H1 (cell line): ENCODE measurements around the gene SLAMF6. TPM values are rescaled to one million over a fixed set of nuclear protein-coding genes. Genes with fewer than 3 reads are reported as not detected.
"Not testable (repeated sequence)": the region's sequence is repeated elsewhere in the genome, so short reads cannot be mapped to it uniquely, and the experiment has no call there.

Experiments
- CTCF ChIA-PET: fragments of 300-600 bp; sonication (Branson Sonifier 250); formaldehyde crosslinking; loops from one replicate; lab custom pipeline; 2021; ENCODE audit not compliant: partially characterized antibody; lab: Charles Lee
- POLR2A ChIA-PET: fragments of 300-600 bp; sonication (Branson Sonifier 250); formaldehyde crosslinking; loops from one replicate; lab custom pipeline; 2021; ENCODE audit warnings: inconsistent platforms; ENCODE audit not compliant: partially characterized antibody; lab: Charles Lee
- DNase-seq, 2 experiments: peaks; one replicate each; pipeline versions ENCODE4 v3.0.0 to v3.0.0-alpha.2; 2010 to 2022; ENCODE audit warnings: low spot score in 2 of 2, low read depth in 1 of 2, mixed read lengths in 1 of 2
- FAIRE-seq: peaks from 2 replicates; lab custom pipeline; 2011; peaks lifted over from hg19 to GRCh38; lab: Jason Lieb, UNC
- H2AFZ ChIP-seq: 2 replicates; pipeline ENCODE4 v1.8.1; 2012; ENCODE audit warnings: low read length, inconsistent platforms
- H2AK5ac ChIP-seq: 2 replicates; pipeline ENCODE4 v1.6.1; 2013; ENCODE audit warnings: low read depth, low read length
- H2BK120ac ChIP-seq: replicated peaks from 2 replicates; pipeline ENCODE3; 2013; ENCODE audit warnings: low read depth, low read length, inconsistent platforms
- H2BK12ac ChIP-seq: 2 replicates; pipeline ENCODE4 v1.6.1; 2013; ENCODE audit warnings: low read depth, low read length
- H2BK15ac ChIP-seq: 2 replicates; pipeline ENCODE4 v1.6.1; 2013; ENCODE audit warnings: low read length
- H2BK20ac ChIP-seq: 2 replicates; pipeline ENCODE4 v1.6.1; 2013; ENCODE audit warnings: low read length
- H2BK5ac ChIP-seq: 2 replicates; pipeline ENCODE4 v1.6.1; 2013; ENCODE audit warnings: low read depth, low read length
- H3K14ac ChIP-seq: 2 replicates; pipeline ENCODE4 v1.6.1; 2013; ENCODE audit warnings: inconsistent platforms; ENCODE audit not compliant: insufficient read length
- H3K18ac ChIP-seq: 2 replicates; pipeline ENCODE4 v1.6.1; 2013; ENCODE audit warnings: low read length; ENCODE audit errors: extremely low read depth
- H3K23ac ChIP-seq: 2 replicates; pipeline ENCODE4 v1.6.1; 2013; ENCODE audit warnings: inconsistent platforms; ENCODE audit not compliant: insufficient read length
- H3K23me2 ChIP-seq: 2 replicates; pipeline ENCODE4 v1.6.1; 2013; ENCODE audit warnings: low read depth, low read length
- H3K27ac ChIP-seq: 2 replicates; pipeline ENCODE4 v1.6.1; 2011; ENCODE audit warnings: low read depth, low read length, inconsistent platforms
- H3K27me3 ChIP-seq, 4 experiments: replicated peaks in 1 of 4; 1 replicate in 1 of 4; 2 replicates in 3 of 4; pipeline versions ENCODE4 v1.6.1 to v1.8.1; 2011 to 2013; ENCODE audit warnings: low read length in 3 of 4, mild to moderate bottlenecking in 3 of 4, inconsistent platforms in 2 of 4, mixed read lengths in 2 of 4, moderate library complexity in 1 of 4; ENCODE audit not compliant: control insufficient read depth in 3 of 4, insufficient read depth in 3 of 4; ENCODE audit errors: extremely low read depth in 1 of 4
- H3K36me3 ChIP-seq, 4 experiments: 2 replicates each; pipeline versions ENCODE4 v1.6.1 to v1.8.1; 2011 to 2013; ENCODE audit warnings: mild to moderate bottlenecking in 4 of 4, low read length in 3 of 4, moderate library complexity in 2 of 4, control low read depth in 1 of 4, inconsistent platforms in 1 of 4; ENCODE audit not compliant: insufficient read depth in 4 of 4, control insufficient read depth in 2 of 4
- H3K4ac ChIP-seq: replicated peaks from 2 replicates; pipeline ENCODE3; 2013; ENCODE audit warnings: low read length, low read depth, mixed read lengths, inconsistent platforms; ENCODE audit not compliant: insufficient read length
- H3K4me1 ChIP-seq, 4 experiments: replicated peaks in 1 of 4; 1 replicate in 1 of 4; 2 replicates in 3 of 4; pipeline versions ENCODE4 v1.6.1 to v1.8.1; 2011 to 2013; ENCODE audit warnings: low read length in 3 of 4, inconsistent platforms in 2 of 4, mixed read lengths in 1 of 4; ENCODE audit not compliant: insufficient read depth in 4 of 4, control insufficient read depth in 3 of 4
- H3K4me2 ChIP-seq, 2 experiments: 2 replicates each; pipeline versions ENCODE4 v1.6.1 to v1.8.1; 2011 to 2013; ENCODE audit warnings: low read depth in 2 of 2, low read length in 2 of 2, control low read depth in 1 of 2, inconsistent platforms in 1 of 2, mild to moderate bottlenecking in 1 of 2; ENCODE audit not compliant: insufficient read depth in 1 of 2
- H3K4me3 ChIP-seq, 4 experiments: fragments of 200-600, 300-600 bp in 1 of 4; sonication (generic), shearing (Covaris generic), sonication (Bioruptor Twin) in 1 of 4; 2 replicates each; pipeline versions ENCODE4 v1.5.1 to v1.8.1; 2011 to 2016; ENCODE audit warnings: low read length in 4 of 4, low read depth in 3 of 4, control low read depth in 2 of 4, inconsistent platforms in 2 of 4, mild to moderate bottlenecking in 2 of 4, mixed read lengths in 1 of 4, moderate library complexity in 1 of 4; ENCODE audit not compliant: insufficient read depth in 2 of 4; ENCODE audit errors: extremely low read depth in 1 of 4
- H3K56ac ChIP-seq: replicated peaks from 2 replicates; pipeline ENCODE3; 2013; ENCODE audit warnings: low read depth, mild to moderate bottlenecking, mixed read lengths, low read length, inconsistent platforms; ENCODE audit not compliant: insufficient read length
- H3K79me1 ChIP-seq: 2 replicates; pipeline ENCODE4 v1.6.1; 2013; ENCODE audit warnings: low read depth, low read length, control low read depth
- H3K79me2 ChIP-seq, 2 experiments: 2 replicates each; pipeline versions ENCODE4 v1.6.1 to v1.8.1; 2012 to 2013; ENCODE audit warnings: low read length in 2 of 2, mild to moderate bottlenecking in 2 of 2, inconsistent platforms in 1 of 2; ENCODE audit not compliant: insufficient read depth in 2 of 2, control insufficient read depth in 1 of 2
- H3K9ac ChIP-seq, 4 experiments: replicated peaks in 1 of 4; 1 replicate in 1 of 4; 2 replicates in 3 of 4; pipeline versions ENCODE4 v1.6.1 to v1.8.1; 2011 to 2013; ENCODE audit warnings: low read depth in 3 of 4, low read length in 3 of 4, control low read depth in 2 of 4, mild to moderate bottlenecking in 2 of 4, moderate library complexity in 2 of 4, inconsistent platforms in 1 of 4; ENCODE audit errors: extremely low read depth in 1 of 4
- H3K9me3 ChIP-seq, 2 experiments: 2 replicates each; pipeline versions ENCODE4 v1.6.1 to v1.8.1; 2012 to 2013; ENCODE audit warnings: mild to moderate bottlenecking in 2 of 2, moderate library complexity in 2 of 2, control low read depth in 1 of 2, inconsistent platforms in 1 of 2, low read depth in 1 of 2, low read length in 1 of 2, mixed read lengths in 1 of 2; ENCODE audit not compliant: insufficient read depth in 2 of 2
- H4K20me1 ChIP-seq, 2 experiments: replicated peaks in 1 of 2; 2 replicates each; pipeline versions ENCODE3 to v1.8.1; 2011 to 2013; ENCODE audit warnings: inconsistent platforms in 2 of 2, low read length in 2 of 2, mild to moderate bottlenecking in 1 of 2; ENCODE audit not compliant: insufficient read depth in 2 of 2, control insufficient read depth in 1 of 2
- H4K5ac ChIP-seq: 2 replicates; pipeline ENCODE4 v1.6.1; 2013; ENCODE audit warnings: low read length, low read depth, mixed read lengths, inconsistent platforms; ENCODE audit not compliant: insufficient read length
- H4K8ac ChIP-seq: 2 replicates; pipeline ENCODE4 v1.8.0; 2013; ENCODE audit warnings: mild to moderate bottlenecking, moderate library complexity, low read length, inconsistent platforms; ENCODE audit not compliant: insufficient read depth; ENCODE audit errors: extremely low read depth
- H4K91ac ChIP-seq: replicated peaks from 2 replicates; pipeline ENCODE3; 2013; ENCODE audit warnings: low read length, mixed read lengths, inconsistent platforms; ENCODE audit not compliant: insufficient read length
- WGBS, 2 experiments: shearing (Covaris generic) in 1 of 2; methylation state at CpG; one replicate each; pipeline versions ENCODE4 v1.1.6 to v1.1.7; 2013 to 2015; ENCODE audit warnings: low lambda C conversion rate in 2 of 2, mixed read lengths in 2 of 2, inconsistent platforms in 1 of 2, low coverage in 1 of 2, missing lambda C conversion rate in 1 of 2; ENCODE audit not compliant: insufficient replicate concordance in 2 of 2, insufficient coverage in 1 of 2, insufficient read length in 1 of 2; ENCODE audit errors: extremely low coverage in 1 of 2, missing lambda C conversion rate in 1 of 2; 5-methylcytosine and 5-hydroxymethylcytosine counted together
- polyA plus RNA-seq, 7 experiments: library from polyadenylated mRNA; depleted of rRNA in 3 of 7; stranded (reverse) in 5 of 7; unstranded in 2 of 7; fragments of >200 nt in 5 of 7; fragments of 200-250 nt in 2 of 7; gene quantifications; 1 replicate in 5 of 7; 2 replicates in 1 of 7; 4 replicates in 1 of 7; pipeline versions ENCODE4 v1.2.1 to v1.2.3, GENCODE V29; 2011 to 2013; ENCODE audit warnings: missing spikeins in 2 of 7, mixed read lengths in 2 of 7
- total RNA-seq: library from RNA; stranded (reverse); fragmentation: NEBNext Ultra II Directional; extraction: Animal tissue kit (Norgen Biotek cat#: 25700); gene quantifications from 2 replicates; pipeline ENCODE4 v1.2.1, GENCODE V29; 2021

SLAMF6 gene
- total and polyA plus RNA-seq, 2 of the 8 experiments (the other 6 are each of a cell fraction or from before 2014, with no cell fraction given) = not detected

DNA sequence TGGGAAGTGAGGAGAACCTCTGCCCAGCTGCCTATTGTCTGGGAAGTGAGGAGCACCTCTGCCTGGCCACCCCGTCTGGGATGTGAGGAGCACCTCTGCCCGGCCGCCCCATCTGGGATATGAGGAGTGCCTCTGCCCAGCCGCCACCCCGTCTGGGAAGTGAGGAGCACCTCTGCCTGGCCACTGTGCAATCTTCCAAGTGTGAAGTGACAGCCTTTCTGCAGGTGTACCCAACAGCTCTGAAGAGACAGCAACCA lies 9.4 kb upstream of the SLAMF6 start:
- DNase-seq, H3K79me2 ChIP-seq, H2AFZ ChIP-seq, H3K23me2 ChIP-seq, H3K4me3 ChIP-seq, FAIRE-seq, POLR2A ChIA-PET, H3K27me3 ChIP-seq, H3K4ac ChIP-seq, H3K4me1 ChIP-seq, H4K8ac ChIP-seq, CTCF ChIA-PET, H3K18ac ChIP-seq, H2BK5ac ChIP-seq, H2AK5ac ChIP-seq, H3K4me2 ChIP-seq, H3K56ac ChIP-seq, H3K14ac ChIP-seq, H2BK120ac ChIP-seq, H3K9ac ChIP-seq, H2BK15ac ChIP-seq, H3K79me1 ChIP-seq, H3K23ac ChIP-seq, H2BK12ac ChIP-seq, H3K27ac ChIP-seq, H4K20me1 ChIP-seq, H4K91ac ChIP-seq, H2BK20ac ChIP-seq, H3K36me3 ChIP-seq, H4K5ac ChIP-seq: not testable (repeated sequence)
- peaks cover 6 to 15% of the 10 kb centered on the region in 2 experiments; a peak in 3 of 4 replicates for H3K9me3 ChIP-seq
- 87% methylated on average over 5 of the region's 5 CpGs; no CpG with 5 or more reads in 1 of the 2 experiments for WGBS, 2 experiments

DNA sequence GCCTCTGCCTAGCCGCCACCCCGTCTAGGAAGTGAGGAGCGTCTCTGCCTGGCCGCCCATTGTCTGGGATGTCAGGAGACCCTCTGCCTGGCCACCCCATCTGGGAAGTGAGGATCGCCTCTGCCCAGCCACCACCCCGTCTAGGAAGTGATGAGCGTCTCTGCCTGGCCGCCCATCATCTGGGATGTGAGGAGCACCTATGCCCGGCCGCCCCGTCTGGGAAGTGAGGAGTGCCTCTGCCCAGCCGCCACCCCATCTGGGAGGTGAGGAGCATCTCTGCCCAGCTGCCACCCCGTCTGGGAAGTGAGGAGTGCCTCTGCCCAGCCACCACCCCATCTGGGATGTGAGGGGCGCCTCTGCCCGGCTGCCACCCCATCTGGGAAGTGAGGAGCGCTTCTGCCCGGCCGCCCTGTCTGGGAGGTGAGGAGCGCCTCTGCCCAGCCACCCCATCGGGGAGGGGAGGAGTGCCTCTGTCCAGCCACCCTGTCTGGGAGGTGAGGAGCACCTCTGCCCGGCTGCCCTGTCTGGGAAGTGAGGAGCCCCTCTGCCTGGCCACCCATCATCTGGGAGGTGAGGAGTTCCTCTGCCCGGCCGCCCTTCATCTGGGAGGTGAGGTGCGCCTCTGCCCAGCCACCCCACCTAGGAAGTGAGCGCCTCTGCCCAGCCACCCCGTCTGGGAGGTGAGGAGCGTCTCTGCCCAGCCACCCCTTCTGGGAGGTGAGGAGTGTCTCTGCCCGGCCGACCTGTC lies 8.9 kb upstream of the SLAMF6 start:
- CTCF ChIA-PET = interaction anchor here (0.7 kb wide), 1 partner anchor 180 kb away, joined by 3 read pairs; no protein-coding TSS in a partner anchor
- H4K8ac ChIP-seq, H3K79me1 ChIP-seq, H3K14ac ChIP-seq, H3K79me2 ChIP-seq, H3K9ac ChIP-seq, H4K20me1 ChIP-seq, H4K5ac ChIP-seq, H2BK120ac ChIP-seq, H2BK12ac ChIP-seq, H3K18ac ChIP-seq, H3K4me1 ChIP-seq, FAIRE-seq, DNase-seq, H3K23ac ChIP-seq, H3K4me3 ChIP-seq, H3K27me3 ChIP-seq, H3K4me2 ChIP-seq, POLR2A ChIA-PET, H2AK5ac ChIP-seq, H2AFZ ChIP-seq, H3K23me2 ChIP-seq, H3K4ac ChIP-seq, H4K91ac ChIP-seq, H3K36me3 ChIP-seq, H3K56ac ChIP-seq, H3K27ac ChIP-seq, H2BK20ac ChIP-seq, H2BK5ac ChIP-seq, H2BK15ac ChIP-seq: not testable (repeated sequence)
- H3K9me3 ChIP-seq = peaks cover 6 to 15% of the 10 kb centered on the region in 2 experiments; a peak in 3 of 4 replicates
- 93% methylated on average over 24 of the region's 29 CpGs; no CpG with 5 or more reads in 1 of the 2 experiments for WGBS, 2 experiments
